Right lung (tissue), 5 donors: ENCODE measurements around the gene MFAP4. TPM values are rescaled to one million over a fixed set of nuclear protein-coding genes. Genes with fewer than 3 reads are reported as not detected.
"Not testable (repeated sequence)": the region's sequence is repeated elsewhere in the genome, so short reads cannot be mapped to it uniquely, and the experiment has no call there.

Experiments
- DNase-seq, 2 donors: peaks; one replicate each; pipeline ENCODE4 v3.0.0-alpha.2; 2013
- polyA plus RNA-seq, 5 donors: library from polyadenylated mRNA; unstranded; fragments of 120-200 nt; gene quantifications; one replicate each; pipeline versions ENCODE4 v1.2.1 to v1.2.3, GENCODE V29; 2013; ENCODE audit warnings: inconsistent platforms in 1 of 5, low replicate concordance in 1 of 5; ENCODE audit not compliant: insufficient read length in 5 of 5, insufficient read depth in 1 of 5

MFAP4 gene
- polyA plus RNA-seq, 5 donors: 445 to 675 (median 514) TPM

DNA sequence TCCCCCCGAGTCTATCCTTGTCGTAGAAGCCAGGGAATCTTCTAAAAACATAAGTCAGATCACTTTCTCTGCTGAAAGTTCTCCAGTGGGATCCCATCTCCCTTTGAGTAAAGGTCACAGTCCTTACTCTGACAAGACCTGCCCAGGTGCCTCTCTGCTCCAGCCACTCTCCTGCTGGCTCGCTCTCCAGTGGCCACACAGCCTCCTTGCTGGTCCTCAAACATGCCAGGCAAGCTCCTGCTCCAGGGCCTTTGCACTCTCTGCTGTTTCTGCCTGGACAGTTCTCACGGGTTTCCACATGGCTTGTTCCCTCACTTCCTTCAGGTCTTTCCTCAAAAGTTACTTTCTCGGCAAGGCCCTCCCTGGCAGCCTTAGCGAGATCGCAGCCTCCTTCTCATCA, 27.8 kb downstream of the MFAP4 start:
- no peak for DNase-seq

DNA sequence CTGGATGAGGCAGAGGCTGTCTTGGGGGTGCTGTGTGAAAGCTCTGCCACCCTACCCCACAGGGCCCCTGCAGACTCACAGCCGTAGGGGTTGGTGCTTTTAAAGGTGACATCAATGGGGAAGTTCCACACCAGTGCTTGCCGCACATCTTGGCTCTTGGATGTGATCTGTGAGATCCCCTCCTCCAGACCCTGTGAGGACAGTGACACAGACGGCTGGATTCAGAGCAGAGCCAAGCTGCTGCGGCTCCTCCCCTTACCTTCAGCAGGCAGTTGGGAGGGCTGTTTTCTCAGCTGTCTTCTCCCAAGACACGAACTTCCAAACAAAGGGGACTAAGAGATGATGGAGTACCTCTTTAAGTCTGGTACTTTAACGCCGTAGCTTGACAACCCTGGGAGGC, 29.2 kb downstream of the MFAP4 start:
- no peak for DNase-seq

DNA sequence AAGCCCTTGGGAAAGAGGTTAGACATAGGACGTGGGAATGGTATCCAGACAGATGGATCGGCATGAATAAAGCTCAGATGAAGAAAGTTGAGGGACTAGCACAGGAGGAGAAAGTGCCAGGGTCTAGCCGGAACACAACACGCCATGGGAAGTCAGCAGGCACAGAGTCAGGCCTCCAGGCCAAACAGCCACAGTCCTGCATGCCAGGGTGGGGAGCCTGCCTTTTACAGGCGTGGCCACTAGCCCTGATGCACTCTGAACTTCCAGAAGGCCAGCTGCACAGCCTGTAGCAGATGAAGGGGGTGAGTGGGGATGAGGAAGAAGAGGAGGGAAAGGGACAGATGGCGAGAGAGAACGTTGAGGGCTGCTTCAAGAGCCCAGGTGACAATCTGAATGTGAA, 29.6 kb downstream of the MFAP4 start:
- DNase-seq: no peak

DNA sequence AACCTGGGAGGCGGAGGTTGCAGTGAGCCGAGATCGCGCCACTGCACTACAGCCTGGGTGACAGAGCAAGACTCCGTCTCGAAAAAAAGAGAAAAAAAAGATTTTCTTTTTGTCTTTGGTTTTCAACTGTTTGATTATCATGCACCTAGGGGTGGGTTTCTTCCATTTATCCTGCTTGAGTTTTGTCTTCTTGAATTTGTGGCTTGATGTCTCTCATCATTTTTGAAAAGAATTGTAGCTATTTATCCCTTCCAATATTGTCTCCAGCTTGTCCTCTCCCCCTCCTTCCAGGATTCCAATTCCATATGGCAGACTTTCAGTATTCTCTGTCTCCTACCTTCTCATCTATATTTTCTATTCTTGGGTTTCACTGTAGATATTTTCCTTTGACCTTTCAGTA, 32.2 kb downstream of the MFAP4 start:
- no peak for DNase-seq

DNA sequence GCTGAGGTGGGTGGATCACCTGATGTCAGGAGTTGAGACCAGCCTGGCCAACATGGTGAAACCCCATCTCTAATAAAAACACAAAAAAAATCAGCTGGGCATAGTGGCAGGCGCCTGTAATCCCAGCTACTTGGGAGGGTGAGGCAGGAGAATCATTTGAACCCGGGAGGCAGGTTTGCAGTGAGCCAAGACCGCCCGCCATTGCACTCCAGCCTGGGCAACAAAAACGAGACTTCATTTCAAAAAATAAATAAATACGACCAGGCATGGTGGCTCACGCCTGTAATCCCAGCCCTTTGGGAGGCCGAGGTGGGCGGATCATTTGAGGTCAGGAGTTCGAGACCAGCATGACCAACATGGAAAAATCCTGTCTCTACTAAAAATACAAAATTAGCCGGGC, 33.6 kb downstream of the MFAP4 start:
- DNase-seq: not testable (repeated sequence)

DNA sequence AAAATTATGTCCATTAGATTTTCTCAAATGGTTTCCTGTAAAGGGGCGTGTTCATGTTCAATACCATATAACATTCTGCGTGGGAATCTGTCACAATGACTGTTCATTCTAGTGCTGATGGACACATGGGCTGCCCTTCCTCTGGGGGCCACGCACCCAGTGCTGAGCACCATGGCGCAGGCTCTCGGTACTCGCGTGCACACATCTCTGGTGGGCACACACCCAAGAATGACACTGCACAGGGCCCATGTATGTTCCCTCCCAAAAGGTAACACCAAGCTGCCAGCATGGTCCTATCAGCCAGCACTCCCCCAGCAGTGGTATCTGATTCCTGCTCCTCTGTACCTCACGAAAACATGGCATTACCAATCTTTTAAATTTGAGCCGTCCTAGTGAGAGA, 38.2 kb downstream of the MFAP4 start:
- no peak for DNase-seq

DNA sequence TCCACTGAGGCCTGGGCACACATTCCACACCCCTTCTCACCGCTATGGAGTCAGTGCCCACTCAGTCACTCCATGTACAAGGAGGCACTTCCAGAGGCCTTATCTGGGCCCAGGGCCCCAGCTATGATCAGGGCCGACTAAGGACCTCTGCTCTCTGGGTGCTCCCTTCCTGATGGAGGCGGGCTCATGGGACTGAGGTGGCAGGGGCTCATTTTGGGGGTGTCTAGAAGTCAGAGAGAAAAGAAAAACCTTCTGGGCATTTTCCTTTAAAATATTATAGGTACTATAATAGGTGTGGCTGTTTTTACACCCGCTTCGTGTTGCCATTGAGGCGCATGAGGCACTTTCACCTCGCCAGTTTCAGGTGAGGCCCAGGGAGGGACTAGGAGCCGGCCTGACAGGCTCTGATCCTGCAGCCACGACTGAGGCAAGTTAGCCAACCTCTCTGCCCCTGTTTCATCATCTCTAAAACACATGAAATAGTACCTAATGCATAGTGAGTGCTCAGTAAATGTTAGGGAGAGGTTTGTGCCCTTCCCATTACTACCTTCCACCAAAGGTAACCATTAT, 38.8 kb downstream of the MFAP4 start:
- no peak for DNase-seq

DNA sequence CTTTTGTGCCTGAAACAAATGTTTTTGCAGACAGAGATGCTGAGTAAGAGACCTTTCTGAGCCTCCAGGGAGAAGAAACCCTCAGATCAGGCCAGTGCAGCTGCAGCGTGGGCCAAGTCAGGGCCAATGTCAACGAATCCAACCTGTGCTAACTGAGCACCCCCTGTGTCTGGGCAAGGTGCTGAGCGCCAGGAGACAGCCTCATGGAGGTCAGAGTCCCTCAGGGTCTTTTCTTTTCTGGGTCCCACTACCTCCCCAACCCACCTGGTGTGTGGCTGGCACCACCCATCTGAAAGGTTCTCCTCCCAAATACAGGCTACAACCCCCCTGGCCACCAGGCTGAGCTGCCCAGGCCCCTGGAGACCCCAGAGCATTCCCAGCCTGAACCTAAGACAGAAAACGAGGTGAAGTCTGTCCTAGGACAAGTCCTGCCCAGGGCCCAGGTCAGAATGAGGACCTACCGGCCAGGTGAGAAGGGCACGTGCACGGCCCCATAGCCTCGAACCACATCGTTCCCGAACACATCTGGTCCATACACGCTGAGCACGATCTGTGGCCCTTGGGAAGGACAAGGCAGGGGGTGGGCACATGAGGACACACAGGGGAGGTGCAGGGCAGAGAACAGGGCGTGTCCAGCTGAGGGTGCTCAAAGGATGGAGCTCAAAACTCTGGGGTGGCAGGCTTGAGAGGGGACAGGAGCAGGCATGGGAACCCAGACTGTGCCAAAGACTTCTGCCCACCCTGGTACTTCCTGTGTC, 39.5 kb downstream of the MFAP4 start:
- DNase-seq: no peak

DNA sequence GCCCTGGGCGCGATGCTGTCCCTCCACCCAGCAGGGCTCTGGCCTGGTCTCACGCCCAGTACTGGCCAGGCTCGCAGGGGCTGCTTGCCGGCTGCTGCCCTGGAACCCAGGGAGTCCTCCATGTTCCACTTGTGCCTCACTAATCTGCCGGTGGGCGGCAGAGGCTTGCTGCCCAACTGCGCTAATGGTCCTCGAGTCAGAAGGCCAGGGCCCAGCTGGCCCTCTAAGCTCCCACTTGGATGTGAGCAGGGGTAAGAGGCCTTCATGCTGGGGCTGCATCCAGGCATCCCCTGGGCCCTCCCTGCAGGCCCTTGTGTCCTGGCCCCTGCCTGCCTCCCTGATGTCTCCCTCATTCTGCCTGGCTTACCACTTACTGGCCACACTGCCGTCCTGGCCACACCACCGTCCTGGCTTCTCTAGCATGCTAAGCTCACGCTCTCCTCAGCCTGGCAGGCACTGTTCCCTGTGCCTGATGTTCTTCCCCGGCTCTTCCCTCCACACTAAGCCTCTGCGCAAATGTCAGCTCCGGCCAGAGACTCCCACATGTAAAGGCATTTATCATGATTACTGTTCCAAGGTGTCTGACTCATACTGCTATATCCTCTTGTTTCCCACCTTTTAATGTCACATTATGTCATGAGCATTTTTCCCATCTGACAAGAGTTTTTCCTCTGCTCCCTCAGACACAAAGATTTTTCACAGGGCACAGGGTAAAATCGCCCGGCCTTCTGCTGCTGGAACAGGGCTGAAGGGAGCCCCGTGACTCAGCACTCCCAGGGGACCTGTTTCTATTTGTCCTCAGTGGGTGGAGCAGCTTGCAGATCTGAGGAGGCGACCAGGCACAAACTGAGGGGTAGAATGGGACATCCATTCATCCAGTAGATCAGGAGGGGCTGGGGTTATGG, 40.4 kb downstream of the MFAP4 start:
- DNase-seq: no peak

DNA sequence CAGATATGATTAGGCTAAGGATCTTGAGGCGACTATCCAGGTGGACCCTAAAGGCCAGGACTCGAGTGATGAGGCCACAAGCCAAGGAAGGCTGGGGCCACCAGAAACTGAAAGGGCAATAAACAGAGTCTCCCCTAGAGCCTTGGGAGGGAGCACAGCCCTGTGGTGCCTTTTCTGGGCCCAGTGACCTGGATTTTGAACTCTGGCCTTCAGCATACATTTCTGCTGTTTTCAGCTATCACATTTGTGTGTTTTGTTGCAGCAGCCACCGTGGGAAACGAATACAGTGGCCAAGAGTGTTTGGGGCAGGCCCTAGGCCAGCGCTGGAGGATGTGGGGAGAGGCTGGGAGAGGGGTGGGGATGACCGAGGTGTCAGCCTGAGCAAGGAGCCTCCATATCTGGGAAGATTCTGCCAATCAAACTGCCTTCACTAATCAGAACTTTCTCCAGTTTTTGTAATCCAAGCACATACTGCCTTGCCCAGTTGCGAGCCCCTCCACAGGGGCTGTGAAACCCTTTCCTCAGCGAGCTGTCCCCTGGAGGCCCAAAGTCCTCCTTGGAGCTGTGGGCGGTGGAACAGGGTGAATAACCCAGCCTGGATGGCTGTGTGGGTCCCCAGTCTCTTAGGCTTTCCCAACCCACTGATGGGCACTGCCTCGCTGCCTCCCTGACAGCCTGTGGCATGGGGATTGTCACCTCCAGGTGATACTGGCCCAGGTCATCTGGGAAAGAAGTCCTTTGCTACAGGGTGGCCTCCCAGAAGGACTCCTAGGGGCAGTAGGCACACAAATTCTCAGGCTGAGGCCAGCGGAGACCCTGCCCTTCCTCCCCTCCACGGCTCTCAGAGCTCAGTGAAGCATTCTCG, 41.3 kb downstream of the MFAP4 start:
- no peak for DNase-seq

DNA sequence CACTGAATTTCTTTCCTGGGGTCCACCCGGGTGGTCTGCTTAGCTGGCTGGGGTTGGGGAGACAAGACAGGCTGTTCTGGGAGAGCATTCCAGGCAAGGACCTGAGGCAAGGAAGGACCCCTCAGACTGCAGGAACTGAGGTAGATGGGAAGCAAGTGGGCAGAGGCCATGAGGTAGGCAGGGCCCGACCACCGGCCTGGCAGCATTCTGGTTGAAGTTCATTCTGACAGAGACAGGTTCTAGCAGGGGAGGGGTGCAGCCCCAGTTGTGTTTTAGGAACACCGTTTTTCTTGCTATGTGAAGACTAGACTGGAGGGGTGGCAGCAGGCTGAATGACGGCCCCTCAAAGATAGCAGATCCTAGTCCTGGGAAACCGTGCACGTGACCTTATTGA, 41.9 kb downstream of the MFAP4 start:
- no peak for DNase-seq

DNA sequence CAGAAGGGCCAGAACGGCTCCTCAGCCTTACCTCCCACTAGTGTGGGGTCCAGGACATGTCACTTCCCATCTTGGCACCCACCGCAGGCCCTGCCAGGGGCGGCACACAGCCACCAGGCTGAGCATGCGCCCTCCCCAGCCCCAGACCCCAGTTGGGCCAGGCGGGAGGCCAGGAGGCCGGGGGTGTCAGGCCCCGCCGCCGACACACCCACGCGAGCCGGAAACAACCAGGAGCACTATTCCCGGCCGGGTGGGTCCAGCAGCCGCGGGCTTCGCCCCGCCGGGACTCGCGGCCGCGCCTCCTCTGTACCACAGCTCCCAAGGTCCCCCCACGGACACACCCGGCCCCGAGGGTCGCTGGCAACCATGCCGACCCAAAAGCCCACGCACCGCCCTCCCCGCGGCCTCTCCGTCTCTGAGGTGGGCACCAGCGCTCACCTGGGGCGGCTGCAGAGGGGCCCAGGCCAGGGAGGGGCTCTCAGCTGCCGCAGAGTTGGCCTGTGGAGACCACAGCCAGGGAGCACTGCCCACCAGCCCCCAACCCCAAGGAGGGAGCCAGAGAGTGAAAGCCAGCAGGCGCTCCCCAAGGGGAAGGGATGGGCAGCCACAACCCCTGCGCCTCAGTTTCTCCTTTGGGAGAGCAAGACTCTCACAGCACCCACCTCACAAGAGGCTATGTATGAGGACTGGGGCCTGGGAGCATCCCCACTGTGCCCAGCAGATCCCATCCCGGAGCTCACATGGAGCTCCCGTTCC, 42.5 kb downstream of the MFAP4 start:
- DNase-seq: no peak

DNA sequence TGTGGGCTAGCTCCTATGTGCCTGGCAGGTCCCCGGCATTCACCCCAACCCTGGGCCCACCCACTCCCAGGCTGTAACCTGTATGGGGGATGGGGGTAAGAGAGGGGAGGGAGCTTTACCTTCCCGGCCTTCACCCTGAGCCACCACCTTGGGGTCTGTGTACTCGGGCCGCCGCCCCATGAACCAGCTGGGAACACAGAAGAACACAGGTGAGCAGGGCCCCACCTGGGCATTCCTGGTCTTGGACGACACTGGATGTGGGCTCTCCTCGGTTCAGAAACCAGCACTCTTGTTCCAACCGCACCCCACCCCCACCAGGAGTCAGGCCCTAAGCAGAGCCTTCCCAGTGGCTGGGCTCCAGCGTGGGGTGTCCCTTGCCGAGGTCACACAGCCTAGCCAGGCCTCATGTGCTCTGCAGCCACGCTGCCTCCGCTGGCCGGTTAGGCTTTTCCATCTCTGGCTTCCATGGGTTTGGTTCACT, 43.3 kb downstream of the MFAP4 start:
- no peak for DNase-seq

DNA sequence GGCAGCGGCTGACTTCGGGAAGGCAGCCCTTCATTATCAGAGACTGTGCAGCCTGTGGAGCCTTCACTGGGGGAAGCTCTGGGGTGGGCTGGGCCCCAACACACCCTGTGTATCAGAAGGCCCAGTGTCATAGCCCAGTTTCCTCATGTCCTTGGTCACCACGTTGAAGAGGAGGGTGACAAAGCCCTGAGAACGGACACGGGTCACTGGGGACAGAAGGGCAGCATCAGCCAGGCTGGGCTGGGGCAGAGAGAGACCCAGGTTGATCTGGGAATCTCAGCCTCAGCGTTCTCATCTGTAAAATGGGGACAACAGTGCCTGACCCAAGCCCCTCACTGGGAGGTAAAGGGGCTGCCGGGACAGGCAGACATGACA, 43.7 kb downstream of the MFAP4 start:
- no peak for DNase-seq

DNA sequence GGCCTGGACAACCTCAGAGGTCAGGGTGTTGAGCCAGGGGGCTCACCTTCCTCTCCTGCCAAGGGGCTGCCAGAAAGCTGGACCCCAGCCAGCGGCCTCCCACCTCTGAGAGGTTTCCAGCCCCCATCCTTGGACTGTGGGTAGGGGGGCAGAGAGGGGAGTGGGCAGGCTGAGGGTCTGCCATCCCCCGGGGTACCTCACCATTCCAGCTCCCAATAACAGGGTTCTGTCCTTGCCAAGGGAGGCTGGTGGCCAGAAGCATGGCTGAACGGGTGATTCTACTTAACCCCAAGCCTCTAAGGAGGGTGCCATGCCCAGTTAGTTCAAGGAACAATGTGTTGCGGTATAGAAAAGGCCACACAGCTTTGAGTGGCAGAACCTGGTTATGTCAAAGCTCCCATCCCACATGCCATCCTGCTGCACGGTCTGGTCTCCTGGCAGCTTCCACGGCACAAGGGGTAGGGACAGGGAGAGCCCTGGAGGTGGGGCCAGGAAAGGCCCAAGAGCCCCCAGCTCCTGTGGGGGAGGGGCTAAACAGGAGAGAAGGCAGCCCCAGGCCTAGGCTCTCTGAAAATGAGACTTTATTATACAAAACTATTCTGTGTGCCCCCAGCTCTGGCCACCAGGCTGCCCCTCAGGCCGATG, 44.3 kb downstream of the MFAP4 start:
- no peak for DNase-seq

DNA sequence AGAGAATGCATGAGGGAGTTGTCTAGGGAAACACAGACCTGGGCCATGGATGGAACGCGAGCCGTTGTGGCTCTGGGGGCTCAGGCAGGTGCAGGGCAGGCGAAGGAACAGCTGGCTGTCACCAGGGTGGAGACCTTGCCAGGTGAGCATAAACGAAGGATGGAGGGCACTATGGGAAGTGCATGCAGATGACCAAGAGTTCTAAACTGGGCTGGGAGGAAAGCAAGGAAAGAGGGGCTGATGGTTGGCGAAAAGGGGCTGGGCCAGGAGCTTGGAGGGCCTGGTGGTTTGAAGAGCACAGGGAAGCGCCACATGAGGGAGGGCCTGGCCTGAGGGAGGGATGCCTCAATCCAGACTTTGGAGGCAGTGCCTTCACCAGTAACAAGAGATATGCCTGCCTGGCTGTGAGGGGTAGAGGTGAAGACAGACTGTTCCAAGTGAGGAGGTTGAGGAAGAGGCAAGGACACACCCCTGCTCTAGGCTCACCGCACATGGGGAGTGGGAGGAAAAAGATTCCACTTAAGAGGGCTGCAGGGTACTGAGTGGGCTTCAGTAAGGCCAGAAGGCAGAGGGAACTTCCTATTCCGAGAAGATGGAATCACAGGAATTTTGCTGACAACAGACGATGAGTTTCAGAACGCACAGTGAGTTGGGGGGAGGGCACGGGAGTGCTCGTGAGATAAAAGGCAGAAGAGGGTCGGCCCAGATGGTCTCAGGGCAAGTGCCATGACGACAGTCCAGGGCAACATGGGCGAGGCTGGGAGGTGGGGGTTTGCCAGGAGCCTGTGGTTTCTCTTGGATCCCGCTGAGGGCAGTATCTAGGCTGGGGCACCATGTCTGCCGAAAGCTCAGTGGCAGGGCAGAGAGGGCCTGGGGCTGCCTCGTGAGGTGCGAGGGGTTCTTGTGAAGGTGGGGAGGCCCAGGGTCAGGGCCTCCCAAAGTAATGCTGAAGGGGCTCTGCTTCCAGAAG, 45.1 kb downstream of the MFAP4 start:
- DNase-seq: no peak

DNA sequence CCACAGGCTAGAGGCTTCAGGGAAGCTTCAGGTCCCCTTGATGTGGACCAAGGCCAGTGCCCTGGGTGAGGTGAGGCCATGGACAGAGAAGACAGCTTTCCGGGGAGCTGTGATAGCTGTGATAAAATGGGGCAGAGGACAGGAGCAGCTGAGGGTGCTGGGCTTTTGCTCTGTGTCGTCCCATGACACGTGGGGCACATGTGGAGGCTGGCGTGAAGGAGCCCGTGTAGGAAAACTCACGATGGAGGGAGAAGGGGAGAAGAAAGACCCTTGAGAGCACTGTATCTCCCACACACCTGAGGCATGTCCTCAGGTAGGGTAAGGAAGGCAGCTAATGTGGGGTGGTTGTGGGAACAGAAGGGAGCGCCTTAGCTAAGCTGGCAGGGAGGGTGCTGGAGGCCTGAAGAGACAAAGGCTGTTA, 45.8 kb downstream of the MFAP4 start:
- DNase-seq: no peak

DNA sequence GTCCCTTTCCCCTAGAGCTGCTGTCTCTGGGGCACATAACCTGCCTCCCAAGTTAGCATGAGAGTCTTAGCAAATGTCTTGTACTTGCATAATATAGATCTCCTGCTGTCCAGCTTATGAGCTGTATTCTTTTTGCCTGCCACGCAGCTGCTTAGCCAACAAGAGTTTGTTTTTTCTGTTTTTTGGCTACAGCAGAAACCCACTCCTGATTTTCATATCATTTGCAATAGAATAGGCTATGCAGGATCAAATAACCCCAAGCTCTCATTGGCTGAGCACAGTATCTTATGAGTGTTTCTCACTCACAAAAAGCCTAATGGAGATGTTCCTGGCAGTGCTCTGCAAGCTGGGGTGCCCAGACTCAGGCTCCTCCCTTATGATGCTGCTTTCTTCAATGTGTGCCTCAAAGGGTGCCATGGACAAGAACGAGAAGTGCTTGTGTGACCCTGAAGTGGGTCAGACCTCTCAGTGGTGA, 47.6 kb downstream of the MFAP4 start:
- no peak for DNase-seq
